Left renal cortex interstitium (tissue), 4 donors: ENCODE data around the gene SLC44A2. TPM values are rescaled to one million over a fixed set of nuclear protein-coding genes. Genes with fewer than 3 reads are reported as not detected.

ENCODE experiments used
- DNase-seq, 4 donors: peaks; one replicate each; pipeline ENCODE4 v3.0.0-alpha.2; 2013; ENCODE audit warnings: low read depth in 4 of 4, low spot score in 2 of 4, missing footprints in 1 of 4
- polyA plus RNA-seq, 4 donors: library from polyadenylated mRNA; unstranded; fragments of 120-200 nt; gene quantifications; one replicate each; pipeline ENCODE4 v1.2.1, GENCODE V29; 2013; ENCODE audit not compliant: insufficient read length in 4 of 4

Gene SLC44A2
- polyA plus RNA-seq, 4 donors: 181 to 206 (median 189) TPM

DNA sequence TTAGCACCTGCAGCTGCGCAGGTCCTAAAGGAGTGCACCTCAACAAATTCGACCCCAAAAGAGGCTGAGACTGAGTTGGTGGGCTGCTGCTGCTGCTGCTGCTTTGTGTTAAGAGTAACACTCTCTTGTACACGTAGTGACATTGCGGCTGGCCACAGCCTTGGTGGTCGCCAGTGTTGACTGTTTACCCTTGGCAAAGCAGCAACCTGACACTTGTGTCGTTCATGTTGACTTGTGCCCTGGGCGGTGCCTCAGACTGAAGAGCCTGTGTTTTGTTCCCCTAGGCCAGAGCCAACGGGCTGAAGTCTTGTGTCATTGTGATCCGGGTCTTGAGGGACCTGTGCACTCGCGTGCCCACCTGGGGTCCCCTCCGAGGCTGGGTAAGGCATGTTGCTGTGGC is 53.5 kb downstream of the SLC44A2 start:
- DNase-seq: no peak

DNA sequence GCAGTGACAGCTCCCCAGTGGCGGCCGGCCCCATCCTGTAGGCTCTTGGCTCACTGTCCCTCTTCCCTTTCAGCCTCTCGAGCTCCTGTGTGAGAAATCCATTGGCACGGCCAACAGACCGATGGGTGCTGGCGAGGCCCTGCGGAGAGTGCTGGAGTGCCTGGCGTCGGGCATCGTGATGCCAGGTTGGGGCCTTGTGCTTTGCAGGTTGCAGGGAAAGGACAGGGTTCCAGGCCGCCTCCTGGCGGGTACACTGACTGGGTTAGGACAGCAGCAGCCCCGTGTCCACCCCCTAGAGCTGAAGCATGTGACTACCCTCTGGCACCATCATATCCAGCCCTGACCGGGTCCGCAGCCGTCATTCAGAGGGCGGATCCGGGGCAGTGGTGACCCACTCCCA is 54.4 kb downstream of the SLC44A2 start:
- DNase-seq: no peak

DNA sequence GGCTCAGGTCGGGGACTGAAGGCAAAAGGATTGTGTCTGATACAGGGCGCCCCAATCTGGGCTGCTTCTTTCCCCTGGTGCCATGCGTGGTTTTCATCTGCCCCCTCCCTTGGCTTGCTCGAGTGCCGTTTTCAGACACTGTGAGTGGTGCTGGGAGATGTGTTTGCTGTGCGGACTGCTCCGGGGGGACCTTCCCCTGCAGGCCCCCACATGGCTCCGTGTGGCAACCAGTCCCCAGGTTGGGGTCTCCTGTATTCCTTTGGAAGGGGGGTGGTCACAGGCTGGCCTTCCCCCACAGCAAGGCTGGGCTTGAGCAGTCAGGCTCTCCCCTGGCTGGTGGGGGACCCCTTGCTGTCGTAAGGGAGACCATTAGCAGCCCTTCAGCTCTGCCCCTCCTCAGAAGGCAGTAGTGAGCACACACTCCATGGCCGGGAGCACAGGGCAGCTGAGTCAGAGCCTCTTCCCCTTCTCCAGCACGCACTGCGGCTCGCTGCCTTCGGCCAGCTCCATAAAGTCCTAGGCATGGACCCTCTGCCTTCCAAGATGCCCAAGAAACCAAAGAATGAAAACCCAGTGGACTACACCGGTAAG is 55.3 kb downstream of the SLC44A2 start:
- DNase-seq: no peak

DNA sequence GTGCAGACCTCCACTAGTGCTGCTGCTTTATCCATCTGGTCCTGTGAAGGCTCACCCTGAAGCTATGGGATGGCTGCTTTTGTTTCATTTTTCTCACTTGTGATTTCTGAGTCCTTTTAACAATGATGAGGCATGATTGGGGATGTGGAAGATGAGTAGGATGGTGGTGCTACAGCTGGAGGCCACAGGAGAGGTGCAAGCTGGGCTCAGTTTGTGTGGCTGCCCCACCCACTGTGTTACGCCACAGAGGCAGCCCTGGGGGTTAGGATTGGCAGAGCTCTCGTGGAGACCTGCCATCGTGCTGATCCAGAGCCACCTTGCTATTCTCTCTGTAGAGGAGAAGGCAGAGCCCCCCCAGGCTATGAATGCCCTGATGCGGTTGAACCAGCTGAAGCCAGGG is 56.3 kb downstream of the SLC44A2 start:
- DNase-seq: no peak

DNA sequence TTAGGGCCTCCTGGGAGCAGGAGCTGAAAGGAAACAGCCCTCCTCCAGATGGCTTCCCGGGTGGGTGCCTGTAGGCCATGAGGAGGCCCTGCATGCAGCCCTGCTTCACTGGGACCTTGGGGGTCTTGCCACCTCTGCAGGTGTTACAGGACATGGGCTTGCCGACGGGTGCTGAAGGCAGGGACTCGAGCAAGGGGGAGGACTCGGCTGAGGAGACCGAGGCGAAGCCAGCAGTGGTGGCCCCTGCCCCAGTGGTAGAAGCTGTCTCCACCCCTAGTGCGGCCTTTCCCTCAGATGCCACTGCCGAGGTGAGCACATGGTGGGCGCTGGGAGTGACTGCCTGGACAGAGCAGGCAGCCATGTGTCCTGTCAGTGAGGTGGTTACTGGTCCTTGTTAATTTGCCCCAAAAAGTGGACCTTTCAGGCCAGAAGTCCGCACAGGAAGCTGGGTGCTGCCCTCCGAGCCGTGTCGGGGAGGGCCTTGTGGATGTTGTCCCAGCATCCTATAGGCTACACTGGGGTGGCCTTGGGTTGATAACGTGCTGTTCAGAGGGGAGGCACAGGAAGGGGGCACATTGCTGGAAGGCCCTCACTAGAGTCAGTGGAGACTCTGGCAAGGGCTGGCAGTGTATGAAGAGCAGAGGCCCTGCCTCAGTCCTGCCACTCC is 57.2 kb downstream of the SLC44A2 start:
- DNase-seq: no peak

DNA sequence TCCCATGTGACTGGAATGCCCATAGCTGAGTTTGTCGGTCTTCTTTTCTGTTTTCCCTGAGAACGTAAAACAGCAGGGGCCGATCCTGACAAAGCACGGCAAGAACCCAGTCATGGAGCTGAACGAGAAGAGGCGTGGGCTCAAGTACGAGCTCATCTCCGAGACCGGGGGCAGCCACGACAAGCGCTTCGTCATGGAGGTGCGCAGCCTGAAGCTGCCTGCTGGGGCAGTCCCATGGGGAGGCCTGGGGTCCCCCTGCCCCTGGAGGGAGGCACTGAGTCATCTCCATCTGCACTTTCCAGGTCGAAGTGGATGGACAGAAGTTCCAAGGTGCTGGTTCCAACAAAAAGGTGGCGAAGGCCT is 57.7 kb downstream of the SLC44A2 start:
- no peak for DNase-seq

DNA sequence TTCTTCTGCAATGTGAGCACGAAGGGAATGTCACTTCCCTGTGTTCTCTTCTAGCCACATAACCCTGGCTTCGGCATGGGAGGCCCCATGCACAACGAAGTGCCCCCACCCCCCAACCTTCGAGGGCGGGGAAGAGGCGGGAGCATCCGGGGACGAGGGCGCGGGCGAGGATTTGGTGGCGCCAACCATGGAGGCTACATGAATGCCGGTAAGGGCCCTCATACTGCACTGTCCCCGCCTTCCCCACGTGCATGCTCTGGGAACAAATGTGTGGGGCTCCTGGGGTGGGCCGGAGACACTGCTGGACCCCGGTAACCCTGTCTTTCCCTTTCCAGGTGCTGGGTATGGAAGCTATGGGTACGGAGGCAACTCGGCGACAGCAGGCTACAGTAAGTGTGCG is 58.2 kb downstream of the SLC44A2 start:
- DNase-seq: no peak

DNA sequence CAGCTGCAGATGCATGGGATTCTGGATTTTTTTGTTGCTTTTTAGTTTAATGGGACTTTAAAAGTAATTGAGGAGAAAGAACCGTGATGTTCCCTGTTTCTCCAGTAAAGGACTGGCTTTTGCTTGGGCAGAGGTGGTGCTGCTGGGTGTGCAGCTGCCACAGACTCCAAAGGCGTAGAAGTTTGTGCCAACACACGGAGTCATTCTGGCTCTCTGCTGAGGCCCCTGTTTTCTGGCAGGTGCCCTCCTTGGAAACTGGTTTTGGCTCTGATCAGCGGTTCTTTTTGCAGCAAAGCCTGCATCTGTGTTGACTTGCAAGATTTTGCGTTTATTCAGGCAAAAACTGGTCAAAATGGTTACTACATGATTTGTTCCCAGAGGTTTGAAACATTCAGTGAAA is 59.9 kb downstream of the SLC44A2 start:
- no peak for DNase-seq

DNA sequence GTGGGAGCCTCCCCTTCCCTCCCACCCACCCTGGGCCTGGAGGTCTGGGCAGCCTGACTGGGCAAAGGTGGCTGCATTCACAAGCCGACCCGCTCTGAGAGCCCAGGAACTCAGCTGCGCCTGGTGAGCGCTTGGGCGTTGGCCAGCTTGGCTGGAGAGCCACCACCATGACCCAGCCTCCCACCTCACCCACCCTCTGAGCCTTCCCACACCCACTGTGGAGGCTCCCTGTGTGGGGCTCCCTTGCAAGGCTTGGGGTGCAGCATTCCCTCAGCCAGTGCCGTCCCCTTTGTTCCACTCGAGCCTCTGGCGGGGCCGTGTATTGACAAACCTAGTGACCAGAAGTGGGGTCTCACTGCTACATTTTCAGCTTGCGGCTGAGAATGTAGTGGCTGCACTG is 60.8 kb downstream of the SLC44A2 start:
- DNase-seq: no peak

DNA sequence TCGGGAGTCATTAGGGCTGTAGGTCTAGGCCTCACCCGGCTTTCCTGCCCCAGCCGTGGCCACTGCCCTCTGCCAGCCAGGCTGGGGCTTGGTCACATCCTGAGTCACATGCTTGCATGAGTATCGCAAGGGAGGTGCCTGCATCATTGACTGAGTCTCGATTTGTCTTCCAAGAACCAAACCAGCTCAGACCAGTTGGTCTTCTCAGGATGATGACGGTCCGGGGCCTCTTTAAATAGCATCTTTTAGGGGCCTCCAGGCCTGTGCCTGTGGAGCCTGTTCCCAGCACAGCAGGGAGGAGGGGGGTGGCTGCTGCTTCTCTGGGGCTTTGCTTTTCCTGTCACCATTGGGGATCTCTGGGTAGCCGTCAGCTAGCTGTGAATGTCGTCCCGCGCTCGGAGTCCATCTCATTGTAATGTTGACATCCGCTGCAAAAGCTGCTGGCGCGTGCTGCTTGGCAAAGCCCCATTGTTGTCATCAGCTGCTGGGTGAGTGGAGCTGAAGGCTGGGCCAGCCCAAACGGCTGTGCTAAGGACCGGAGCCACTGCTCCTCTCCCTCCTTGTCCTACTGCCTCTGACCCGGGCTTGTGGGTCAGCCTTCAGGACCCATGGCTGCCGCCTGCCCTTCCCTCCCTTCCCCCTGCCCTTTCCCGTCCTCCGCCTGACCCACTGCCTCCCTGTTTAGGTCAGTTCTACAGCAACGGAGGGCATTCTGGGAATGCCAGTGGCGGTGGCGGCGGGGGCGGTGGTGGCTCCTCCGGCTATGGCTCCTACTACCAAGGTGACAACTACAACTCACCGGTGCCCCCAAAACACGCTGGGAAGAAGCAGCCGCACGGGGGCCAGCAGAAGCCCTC is 61.5 kb downstream of the SLC44A2 start:
- DNase-seq: no peak

DNA sequence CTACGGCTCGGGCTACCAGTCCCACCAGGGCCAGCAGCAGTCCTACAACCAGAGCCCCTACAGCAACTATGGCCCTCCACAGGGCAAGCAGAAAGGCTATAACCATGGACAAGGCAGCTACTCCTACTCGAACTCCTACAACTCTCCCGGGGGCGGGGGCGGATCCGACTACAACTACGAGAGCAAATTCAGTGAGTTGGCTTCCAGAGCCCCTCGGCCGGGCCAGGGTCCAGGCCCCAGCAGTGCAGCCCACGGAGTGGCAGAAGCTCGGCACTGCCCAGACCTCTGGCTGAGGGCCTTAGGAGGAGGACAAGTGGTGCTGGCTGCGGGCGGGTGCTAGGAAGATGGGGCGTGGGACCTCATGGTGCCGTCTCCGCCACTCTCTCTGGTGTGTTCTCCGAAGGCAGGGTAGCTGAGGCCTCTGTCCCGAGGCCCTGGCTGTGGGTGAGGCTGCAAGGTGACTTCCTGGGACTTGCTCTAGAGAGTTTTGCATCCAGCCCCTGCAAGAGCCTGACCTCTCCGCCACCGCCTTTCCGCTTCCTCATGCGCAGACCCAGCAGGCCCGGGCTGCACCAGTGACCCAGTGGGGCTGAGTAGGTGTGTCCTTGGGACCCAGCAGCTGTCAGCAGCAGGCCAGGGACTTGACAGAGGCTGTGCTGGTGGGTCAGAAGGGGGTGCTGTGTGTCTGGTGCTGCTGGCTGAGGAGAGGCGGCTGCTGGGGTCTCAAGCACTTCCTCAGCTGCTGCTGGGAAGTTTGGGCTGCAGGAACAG is 62.4 kb downstream of the SLC44A2 start:
- no peak for DNase-seq

DNA sequence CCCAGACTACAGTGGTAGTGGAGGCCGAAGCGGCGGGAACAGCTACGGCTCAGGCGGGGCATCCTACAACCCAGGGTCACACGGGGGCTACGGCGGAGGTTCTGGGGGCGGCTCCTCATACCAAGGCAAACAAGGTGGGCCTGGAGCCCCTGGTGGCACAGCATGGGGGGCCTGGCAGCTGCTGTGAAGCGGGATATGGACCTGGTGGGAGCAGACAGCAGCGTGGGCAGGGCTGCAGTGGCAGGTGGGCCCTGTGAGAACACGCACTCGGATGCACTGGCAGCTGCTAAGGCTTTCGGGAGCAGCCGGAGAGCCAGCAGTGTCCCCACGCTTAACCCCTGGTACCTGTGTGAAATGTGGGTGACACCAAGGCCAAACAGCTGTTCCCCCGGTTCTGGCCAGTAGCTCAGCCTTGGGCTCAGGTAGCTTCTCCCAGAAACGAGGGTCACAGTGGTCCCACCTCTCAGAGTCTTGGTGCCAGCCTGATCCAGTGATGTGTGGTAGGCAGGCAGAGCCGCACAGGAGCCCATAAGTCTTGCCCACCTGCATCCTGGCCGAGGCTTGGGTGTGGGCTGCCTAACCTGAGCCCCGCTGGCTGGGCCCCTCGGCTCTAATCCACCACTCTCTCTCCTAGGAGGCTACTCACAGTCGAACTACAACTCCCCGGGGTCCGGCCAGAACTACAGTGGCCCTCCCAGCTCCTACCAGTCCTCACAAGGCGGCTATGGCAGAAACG is 63.4 kb downstream of the SLC44A2 start:
- DNase-seq: no peak

DNA sequence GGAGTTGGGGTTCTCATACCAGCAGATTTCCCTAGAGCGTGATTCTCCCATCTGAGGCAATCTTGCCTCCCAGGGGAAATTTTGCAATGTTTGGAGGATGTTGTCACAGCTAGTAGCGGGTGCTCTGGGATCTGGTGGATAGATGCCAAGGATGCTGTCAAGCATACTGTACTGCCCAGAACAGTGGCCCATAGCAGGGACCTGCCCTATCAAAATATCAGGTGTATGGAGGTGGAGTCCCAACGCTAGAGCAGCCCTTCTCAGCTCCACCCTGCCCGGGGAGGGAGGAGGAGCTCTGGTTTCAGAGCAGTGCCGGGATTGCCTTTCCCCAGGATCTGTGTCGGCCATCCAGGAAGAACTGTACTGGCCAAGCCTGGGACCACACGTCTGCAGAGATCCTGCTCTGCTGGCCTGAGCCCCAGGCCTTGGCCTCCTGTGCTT is 65.0 kb downstream of the SLC44A2 start:
- DNase-seq: no peak

DNA sequence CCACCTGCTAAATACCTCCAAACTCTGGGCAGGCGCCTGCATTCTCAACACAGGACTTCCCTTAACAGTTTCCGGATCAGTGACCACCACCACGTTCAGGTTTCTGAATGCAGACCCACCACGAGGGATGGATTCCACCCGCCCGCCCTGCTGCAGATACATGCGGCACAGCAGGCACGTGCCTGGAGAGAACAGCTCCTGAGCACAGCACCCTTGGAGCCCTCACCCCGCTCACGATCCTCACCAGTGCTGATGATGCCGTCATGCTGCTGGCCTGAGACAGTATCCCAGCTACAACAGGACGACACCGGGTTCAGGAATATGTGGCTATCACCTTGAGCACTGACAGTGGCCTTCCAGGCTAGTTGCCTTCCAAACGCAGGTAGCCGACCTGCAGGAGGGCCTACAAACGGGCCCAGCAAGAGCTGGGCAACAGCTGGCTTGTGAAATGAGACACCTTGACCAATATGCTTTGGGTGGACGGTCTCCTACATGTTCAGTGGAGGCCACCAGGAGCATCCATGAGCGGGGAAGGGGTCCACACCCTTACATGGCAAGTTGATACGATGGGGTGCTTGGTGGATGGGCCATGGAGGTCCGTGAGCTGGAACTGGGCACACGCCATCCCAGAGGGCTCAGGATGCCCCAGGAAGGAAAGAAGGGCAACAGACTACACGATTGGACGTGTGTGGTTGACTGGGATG is 66.0 kb downstream of the SLC44A2 start:
- no peak for DNase-seq

DNA sequence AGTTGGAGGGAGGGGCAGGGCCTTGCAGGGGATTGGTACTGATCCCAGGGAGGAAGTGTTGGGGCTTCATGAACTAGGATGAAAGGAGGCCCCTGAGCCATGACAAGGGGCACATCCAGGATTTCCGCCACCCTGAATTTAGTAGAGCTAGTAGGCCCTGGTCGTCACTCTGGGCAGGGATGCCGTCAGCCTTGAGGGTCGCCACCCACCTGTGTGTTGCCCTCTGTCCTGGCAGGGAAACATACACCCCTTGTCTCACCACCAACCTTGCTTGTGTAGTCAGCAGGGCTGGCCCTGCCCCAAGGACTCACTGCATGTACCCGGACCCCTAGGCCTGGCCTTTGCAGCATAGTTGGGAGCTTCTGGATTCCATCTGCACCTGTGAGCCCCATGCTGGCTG is 66.5 kb downstream of the SLC44A2 start:
- no peak for DNase-seq

DNA sequence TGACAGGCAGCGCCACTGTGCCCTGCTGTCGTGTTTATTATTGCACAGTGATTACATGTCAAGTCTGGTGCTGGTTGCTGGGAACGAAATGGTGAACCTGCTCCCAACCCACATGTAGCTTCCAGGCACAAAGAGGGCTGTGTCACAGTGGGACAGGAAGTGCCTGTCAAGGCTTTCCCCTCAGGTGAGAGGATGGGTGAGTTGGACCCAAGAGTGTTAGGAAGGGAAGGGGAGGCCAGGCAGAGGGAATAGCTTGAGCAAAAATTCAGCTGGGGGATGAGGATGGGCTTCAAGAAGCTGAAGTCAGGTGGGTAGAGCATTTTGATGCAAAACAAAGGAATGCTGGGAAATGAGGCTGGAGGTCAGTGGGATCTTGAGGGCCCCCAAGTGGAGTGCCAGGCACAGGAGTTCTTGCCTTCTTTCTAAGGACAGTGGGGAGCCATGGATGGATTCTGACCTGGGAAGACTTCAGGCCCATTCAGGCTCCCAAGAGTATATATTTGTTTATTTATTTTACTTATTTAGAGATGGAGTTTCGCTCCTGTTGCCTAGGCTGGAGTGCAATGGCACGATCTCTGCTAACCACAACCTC is 67.4 kb downstream of the SLC44A2 start:
- DNase-seq: no peak
